ENCODE measurements around the gene EID2B. TPM values are rescaled to one million over a fixed set of nuclear protein-coding genes. Genes with fewer than 3 reads are reported as not detected.

EID2B gene
- total and polyA plus RNA-seq, 8 donors: 0.63 to 3.9 (median 0.90) TPM

DNA sequence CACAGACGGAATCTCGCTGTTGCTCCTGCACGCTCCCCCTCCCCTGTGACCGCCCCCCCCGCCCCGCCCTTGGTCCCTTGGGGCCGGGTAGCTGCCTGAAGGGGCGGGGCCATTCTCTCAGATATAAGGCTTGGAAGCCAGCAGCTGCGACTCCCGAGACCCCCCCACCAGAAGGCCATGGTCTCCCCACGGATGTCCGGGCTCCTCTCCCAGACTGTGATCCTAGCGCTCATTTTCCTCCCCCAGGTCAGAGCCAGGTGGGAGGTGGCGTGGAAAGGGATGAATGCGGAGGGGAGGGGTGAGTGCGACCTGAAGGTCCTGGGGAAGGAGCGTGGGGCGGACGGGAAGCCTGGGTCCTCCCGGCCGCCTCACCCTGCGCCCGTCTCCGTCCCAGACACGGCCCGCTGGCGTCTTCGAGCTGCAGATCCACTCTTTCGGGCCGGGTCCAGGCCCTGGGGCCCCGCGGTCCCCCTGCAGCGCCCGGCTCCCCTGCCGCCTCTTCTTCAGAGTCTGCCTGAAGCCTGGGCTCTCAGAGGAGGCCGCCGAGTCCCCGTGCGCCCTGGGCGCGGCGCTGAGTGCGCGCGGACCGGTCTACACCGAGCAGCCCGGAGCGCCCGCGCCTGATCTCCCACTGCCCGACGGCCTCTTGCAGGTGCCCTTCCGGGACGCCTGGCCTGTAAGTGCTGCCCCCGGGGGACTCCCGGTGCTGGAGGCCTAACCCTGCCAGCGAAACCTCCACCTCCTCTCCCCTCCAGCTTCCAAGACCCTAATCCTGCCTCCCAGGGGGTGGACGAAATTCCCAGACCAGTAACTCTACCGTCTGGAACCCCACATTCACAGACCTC lies 33.6 kb downstream of the EID2B start, which contains the start of gene DLL3:
Gene DLL3, plus strand, starts transcription at position 150 of the 845 bp plus-strand sequence. Its CDS starts 28 bp downstream, at position 178.
- peaks cover 6 to 8% (median 7%) of the 10 kb centered on the region in 3 donors for H3K4me1 ChIP-seq
- no peak for TF ChIP-seq CTCF (IDR thresholded peaks at IDR 0.05)
- intact Hi-C loops (cut with DNase I): no loop called here
- no peak within 1 kb of the TSS for H3K27ac ChIP-seq
- ATAC-seq (peak in 1 of 4 donors; percentile 35), DNase-seq (no peak), FAIRE-seq (no peak)
- H3K4me3 ChIP-seq: peak within 1 kb of the TSS in 2 of 4 donors; percentile 4 to 17
- H3K9me3 ChIP-seq: no peaks in the 10 kb centered on the region
- H3K27me3 ChIP-seq: peaks cover 0 to 4% (median 2%) of the 10 kb centered on the region in 4 donors
- H3K36me3 ChIP-seq: no peaks in the 10 kb centered on the region
- 2% methylated on average over 55 to 60 of the region's 60 CpGs for WGBS, 2 donors

- WGBS, 2 donors: 1 to 2% methylated on average over 40 of the region's 40 CpGs
- intact Hi-C loops (cut with DNase I): no loop called here
- H3K27ac ChIP-seq: no peak overlapping the region
- H3K9me3 ChIP-seq: no peaks in the 10 kb centered on the region
- ATAC-seq (peak; percentile 60 to 83 (median 70)), FAIRE-seq (no peak), DNase-seq (peak in 1 of 6 donors; percentile 73)
- no peaks in the 10 kb centered on the region for H3K36me3 ChIP-seq
- no peak for TF ChIP-seq CTCF (IDR thresholded peaks at IDR 0.05)
- peak overlapping the region in 2 of 4 donors; percentile 4 to 17 for H3K4me3 ChIP-seq
- H3K27me3 ChIP-seq: peaks cover 0 to 4% (median 2%) of the 10 kb centered on the region in 4 donors
- peaks cover 6 to 8% (median 7%) of the 10 kb centered on the region in 3 donors for H3K4me1 ChIP-seq
Observed at GRCh38 chr19:39497996-39498797, 34.5 kb downstream of the EID2B start.

GRCh38 chr19:39497701-39497995 lies 35.0 kb downstream of the EID2B start:
- Histone ChIP-seq H3K4me1 (peaks cover 6 to 8% (median 7%) of the 10 kb centered on the region in 3 donors), H3K27ac (no peak overlapping the region), H3K36me3 (no peaks in the 10 kb centered on the region), H3K27me3 (peaks cover 0 to 4% (median 2%) of the 10 kb centered on the region in 4 donors), H3K4me3 (peak overlapping the region in 2 of 4 donors; percentile 4 to 17), H3K9me3 (no peaks in the 10 kb centered on the region)
- DNase-seq (no peak), ATAC-seq (no peak), FAIRE-seq (no peak)
- 0% methylated on average over 7 of the region's 7 CpGs for WGBS, 2 donors
- intact Hi-C loops (cut with DNase I): no loop called here
- no peak for TF ChIP-seq CTCF (IDR thresholded peaks at IDR 0.05)

DNA sequence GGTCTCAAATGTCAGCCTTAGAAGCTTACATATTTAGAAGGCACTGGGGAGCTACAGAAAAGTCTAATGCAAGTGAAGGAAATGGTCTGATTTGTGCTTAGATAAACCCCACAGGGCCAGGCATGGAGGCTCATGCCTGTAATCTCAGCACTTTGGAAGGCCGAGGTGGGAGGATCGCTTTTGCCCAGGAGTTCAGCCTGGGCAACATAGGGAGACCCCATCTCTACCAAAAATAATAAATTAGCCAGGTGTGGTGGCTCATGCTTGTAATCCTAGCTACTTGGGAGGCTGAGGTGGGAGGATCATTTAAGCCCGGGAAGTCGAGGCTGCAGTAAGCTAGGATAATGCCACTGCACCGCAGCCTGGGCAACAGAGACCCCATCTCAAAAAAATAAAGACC lies 36.6 kb downstream of the EID2B start:
- Histone ChIP-seq H3K27ac (no peak overlapping the region), H3K36me3 (peaks cover 0 to 1% (median 0%) of the 10 kb centered on the region in 3 donors), H3K9me3 (no peaks in the 10 kb centered on the region), H3K4me3 (no peak overlapping the region), H3K27me3 (peaks cover 0 to 4% (median 2%) of the 10 kb centered on the region in 4 donors), H3K4me1 (peaks cover 6 to 8% (median 7%) of the 10 kb centered on the region in 3 donors)
- TF ChIP-seq CTCF (IDR thresholded peaks at IDR 0.05): no peak
- WGBS, 2 donors: 53 to 79% methylated on average over 5 of the region's 5 CpGs
- FAIRE-seq: no peak
- ATAC-seq: no peak
- intact Hi-C loops (cut with DNase I): no loop called here
- no peak for DNase-seq

Data from pancreas (tissue), 10 donors.